ENCODE results near the gene THSD4. TPM values are rescaled to one million over a fixed set of nuclear protein-coding genes. Genes with fewer than 3 reads are reported as not detected.
"Not testable (repeated sequence)": the region's sequence is repeated elsewhere in the genome, so short reads cannot be mapped to it uniquely, and the experiment has no call there.

THSD4 gene
- total and polyA plus RNA-seq, 2 of the 8 experiments (the other 6 are each of a cell fraction or from before 2014, with no cell fraction given): 2.5 to 6.2 TPM

DNA sequence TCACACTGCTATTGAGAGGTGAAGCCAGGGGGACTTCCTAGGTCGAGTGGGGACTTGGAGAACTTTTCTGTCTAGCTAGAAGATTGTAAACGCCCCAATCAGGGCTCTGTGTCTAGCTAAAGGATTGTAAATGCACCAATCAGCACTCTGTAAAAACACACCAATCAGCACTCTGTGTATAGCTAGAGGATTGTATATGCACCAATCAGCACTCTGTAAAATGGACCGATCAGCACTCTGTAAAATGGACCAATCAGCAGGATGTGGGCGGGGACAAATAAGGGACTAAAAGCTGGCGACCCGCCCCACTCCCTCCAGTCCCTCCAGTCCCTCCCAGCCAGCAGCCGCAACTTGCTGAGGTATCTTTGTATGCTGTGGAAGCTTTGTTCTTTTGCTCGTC, 98.7 kb downstream of the THSD4 start:
- not testable (repeated sequence) for DNase-seq (ENCODE audit: low read depth in 1 of 2, low spot score in 2 of 2); H3K14ac ChIP-seq (ENCODE audit: insufficient read length); H3K79me1 ChIP-seq (ENCODE audit: low read depth, low read length); H3K4me2 ChIP-seq (ENCODE audit: insufficient read depth in 1 of 2, low read depth in 2 of 2, low read length in 2 of 2); H2BK12ac ChIP-seq (ENCODE audit: low read depth, low read length); H2BK120ac ChIP-seq (replicated peaks; ENCODE audit: low read depth, low read length); H3K27ac ChIP-seq (ENCODE audit: low read depth, low read length); H3K9me3 ChIP-seq (ENCODE audit: insufficient read depth in 2 of 2, low read depth in 1 of 2, low read length in 1 of 2); H3K4me1 ChIP-seq (replicated peaks in 1 of 4; ENCODE audit: control insufficient read depth in 3 of 4, insufficient read depth in 4 of 4, low read length in 3 of 4); H3K18ac ChIP-seq (ENCODE audit: extremely low read depth, low read length); H4K91ac ChIP-seq (replicated peaks; ENCODE audit: insufficient read length, low read length); H3K4ac ChIP-seq (replicated peaks; ENCODE audit: insufficient read length, low read depth, low read length); H2AK5ac ChIP-seq (ENCODE audit: low read depth, low read length); H3K23me2 ChIP-seq (ENCODE audit: low read depth, low read length); H4K5ac ChIP-seq (ENCODE audit: insufficient read length, low read depth, low read length); H4K20me1 ChIP-seq (replicated peaks in 1 of 2; ENCODE audit: control insufficient read depth in 1 of 2, insufficient read depth in 2 of 2, low read length in 2 of 2); H3K4me3 ChIP-seq (ENCODE audit: extremely low read depth in 1 of 4, insufficient read depth in 2 of 4, low read depth in 3 of 4, low read length in 4 of 4); H4K8ac ChIP-seq (ENCODE audit: extremely low read depth, insufficient read depth, low read length); H3K56ac ChIP-seq (replicated peaks; ENCODE audit: insufficient read length, low read depth, low read length); H3K23ac ChIP-seq (ENCODE audit: insufficient read length); H3K79me2 ChIP-seq (ENCODE audit: control insufficient read depth in 1 of 2, insufficient read depth in 2 of 2, low read length in 2 of 2); H2BK5ac ChIP-seq (ENCODE audit: low read depth, low read length); H2BK20ac ChIP-seq (ENCODE audit: low read length); H2AFZ ChIP-seq (ENCODE audit: low read length); FAIRE-seq; H3K36me3 ChIP-seq (ENCODE audit: control insufficient read depth in 2 of 4, insufficient read depth in 4 of 4, low read length in 3 of 4); H3K9ac ChIP-seq (replicated peaks in 1 of 4; ENCODE audit: extremely low read depth in 1 of 4, low read depth in 3 of 4, low read length in 3 of 4); H2BK15ac ChIP-seq (ENCODE audit: low read length)
- CTCF ChIA-PET (ENCODE audit: partially characterized antibody): interaction anchor here (0.9 to 2.7 kb wide), 6 partner anchors 12 to 271 kb away, joined by 3 to 8 read pairs (median 4); no protein-coding TSS in a partner anchor
- 79% methylated on average over 8 of the region's 8 CpGs; no CpG with 5 or more reads in 1 of the 2 experiments for WGBS, 2 experiments (ENCODE audit: extremely low coverage in 1 of 2, insufficient coverage in 1 of 2, insufficient read length in 1 of 2, insufficient replicate concordance in 2 of 2, low coverage in 1 of 2, low lambda C conversion rate in 2 of 2, missing lambda C conversion rate in 1 of 2)
- POLR2A ChIA-PET (ENCODE audit: partially characterized antibody): interaction anchor here (1.4 to 2.7 kb wide), 3 partner anchors 9 to 26 kb away, joined by 4 to 11 read pairs (median 6); no protein-coding TSS in a partner anchor
- H3K27me3 ChIP-seq (replicated peaks in 1 of 4; ENCODE audit: control insufficient read depth in 3 of 4, extremely low read depth in 1 of 4, insufficient read depth in 3 of 4, low read length in 3 of 4): peaks cover 0 to 18% (median 8%) of the 10 kb centered on the region in 4 experiments; a peak in 6 of 7 replicates
- TF ChIP-seq SP1 (IDR thresholded peaks at IDR 0.05; ENCODE audit: low read depth, low read length): 0 out of 2 replicates have a peak, but pooled peaks have one; percentile 30

All from H1 (cell line).